ENCODE data around the gene RERE. TPM values are rescaled to one million over a fixed set of nuclear protein-coding genes. Genes with fewer than 3 reads are reported as not detected.
A peak's percentile ranks its signal among the peaks of the same experiment; 100 is the strongest.
"Not testable (repeated sequence)": the region's sequence is repeated elsewhere in the genome, so short reads cannot be mapped to it uniquely, and the experiment has no call there.

RERE gene
- total RNA-seq, 1 donor from 2014 or later: 50.7 TPM

DNA sequence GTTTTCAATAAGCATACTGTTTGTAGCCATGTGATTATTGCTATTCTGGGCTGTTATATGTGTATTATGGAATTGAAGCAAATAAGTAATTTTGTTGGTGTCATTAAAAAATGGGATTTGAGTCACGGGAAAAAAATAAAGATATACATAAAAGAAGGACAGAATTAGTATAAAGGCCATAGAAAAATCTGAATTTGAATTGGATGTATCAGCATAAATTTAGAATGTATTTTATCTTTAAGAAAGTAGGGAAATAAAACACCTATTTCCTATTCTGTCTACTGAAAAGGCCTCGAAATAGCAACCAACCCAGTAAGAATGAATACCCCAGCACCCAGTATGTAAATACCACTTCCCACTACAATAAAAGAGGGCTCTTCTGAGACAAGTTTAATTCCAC lies 313.6 kb downstream of the RERE start:
- DNase-seq: no peak

DNA sequence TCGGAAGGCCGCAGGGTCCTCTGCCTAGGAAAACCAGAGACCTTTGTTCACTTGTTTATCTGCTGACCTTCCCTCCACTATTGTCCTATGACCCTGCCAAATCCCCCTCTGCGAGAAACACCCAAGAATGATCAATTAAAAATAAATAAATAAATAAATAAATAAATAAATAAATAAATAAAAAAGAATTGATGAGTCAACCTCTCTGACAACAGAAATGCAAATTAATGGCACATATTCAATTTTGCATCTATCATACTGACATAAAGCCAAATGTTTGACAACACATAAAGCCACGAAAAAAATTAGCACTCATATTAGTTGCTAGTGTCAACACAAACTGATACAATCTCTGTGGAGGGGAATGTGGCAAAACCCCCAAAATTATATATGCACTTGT lies 314.5 kb downstream of the RERE start:
- DNase-seq: not testable (repeated sequence)

DNA sequence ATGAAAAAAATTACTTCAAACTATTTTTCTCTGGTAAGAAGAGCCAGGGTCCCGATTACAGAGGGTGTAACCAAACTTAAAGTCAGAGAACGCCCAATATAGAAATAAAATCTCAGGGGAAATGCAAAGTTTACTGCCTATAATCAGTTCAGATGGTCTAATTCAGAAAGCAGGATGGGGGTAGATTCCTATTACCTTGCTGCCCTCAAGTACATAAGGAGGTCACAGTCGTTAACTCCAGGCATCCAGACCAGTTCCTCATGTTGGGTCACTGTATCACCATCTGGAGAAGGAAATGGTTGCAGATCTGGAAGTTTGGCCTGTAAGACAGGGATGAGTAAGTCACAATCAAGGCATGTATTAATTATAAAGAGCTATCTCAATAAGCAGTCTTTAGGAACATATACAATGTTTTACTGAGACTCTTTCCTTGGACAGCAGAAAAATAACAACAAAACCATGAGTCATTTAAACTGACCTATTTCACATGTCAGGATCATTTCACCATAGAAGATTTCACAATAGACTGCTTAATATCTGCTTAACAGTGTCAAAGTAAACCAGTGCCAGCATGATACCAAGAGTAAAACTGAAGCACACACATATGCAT lies 320.1 kb downstream of the RERE start:
- DNase-seq: peak; percentile 12

DNA sequence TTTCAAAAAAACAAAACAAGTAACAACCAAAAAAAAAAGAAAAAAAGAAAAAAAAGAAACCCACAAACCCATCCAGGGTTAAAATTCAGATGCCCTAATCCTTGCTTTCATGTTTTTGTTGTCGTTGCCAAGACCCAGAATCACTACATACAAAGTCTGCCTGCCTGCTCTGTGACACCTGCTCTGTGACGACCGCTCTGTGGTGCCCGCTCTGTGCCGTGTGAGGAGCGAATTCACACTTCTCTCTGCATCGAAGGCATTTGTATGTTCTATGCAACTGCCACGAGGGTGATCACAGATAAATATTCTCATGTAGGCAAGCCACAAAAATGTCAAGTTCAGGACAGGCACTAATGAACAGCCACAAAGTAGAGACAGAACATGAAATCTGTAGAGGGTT lies 321.0 kb downstream of the RERE start:
- no peak for DNase-seq

DNA sequence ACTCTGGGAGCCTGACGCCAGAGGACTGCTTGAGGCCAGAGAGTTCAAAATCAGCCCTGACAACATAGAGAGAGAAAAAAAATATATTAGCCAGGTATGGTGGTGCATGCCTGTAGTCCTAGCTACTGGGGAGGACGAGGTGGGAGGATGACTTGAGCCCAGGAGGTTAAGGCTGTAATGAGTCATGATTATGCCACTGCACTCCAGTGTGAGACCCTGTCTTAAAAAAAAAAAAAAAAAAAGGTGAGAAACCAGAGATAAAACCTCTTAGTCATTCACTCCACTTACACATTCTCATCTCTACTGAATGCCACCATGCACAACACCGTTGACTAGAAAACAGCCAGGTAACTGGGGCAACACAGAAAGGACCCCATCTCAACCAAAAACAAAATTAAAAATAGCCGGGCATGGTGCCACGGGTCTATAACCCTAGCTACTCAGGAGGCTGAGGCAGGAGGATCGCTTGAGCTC lies 321.5 kb downstream of the RERE start:
- DNase-seq: no peak

DNA sequence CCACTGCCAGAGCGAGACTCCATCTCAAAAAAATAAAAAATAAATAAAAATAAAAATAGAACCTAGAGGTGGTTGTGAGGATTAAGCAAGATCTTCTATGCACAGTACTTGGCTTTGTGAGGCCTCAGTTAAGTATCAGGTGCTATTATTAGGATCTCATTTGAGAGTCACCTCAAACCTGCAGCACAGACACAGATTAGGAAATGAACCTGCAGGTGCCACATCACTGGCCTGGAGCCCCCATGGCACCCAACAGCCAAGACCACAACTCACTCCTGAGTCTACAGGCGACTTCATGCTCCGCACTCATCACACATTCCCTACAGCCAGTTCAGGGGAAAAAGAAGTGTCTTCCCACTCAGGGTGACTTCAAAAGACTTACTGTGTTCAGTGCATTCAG lies 322.8 kb downstream of the RERE start:
- no peak for DNase-seq

DNA sequence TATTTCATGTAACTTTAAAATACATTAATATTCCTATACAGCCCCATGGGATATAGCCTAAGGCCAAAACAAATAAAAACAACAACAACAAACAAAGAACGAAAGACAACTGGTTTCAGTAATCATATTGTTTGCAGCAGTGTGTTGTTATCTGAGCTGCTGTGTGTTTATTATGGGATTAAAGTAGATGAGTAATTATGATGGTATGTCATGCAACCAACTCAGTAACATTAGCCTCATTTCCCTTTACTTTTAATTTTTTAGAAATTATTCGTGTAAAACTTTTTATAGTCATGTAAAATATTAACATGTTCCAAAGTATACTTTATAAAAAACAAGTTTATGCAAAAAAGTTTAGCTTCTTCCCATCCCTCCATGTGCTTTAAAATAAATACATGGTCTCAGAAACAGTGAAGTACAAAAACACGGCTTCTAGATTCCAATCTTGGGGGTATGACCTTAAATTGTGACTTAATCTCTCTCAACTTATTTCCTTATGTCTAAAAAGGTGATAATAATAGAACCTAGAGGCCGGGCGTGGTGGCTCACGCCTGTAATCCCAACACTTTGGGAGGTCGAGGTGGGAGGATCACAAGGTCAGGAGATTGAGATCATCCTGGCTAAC lies 323.4 kb downstream of the RERE start:
- peak; percentile 14 for DNase-seq

DNA sequence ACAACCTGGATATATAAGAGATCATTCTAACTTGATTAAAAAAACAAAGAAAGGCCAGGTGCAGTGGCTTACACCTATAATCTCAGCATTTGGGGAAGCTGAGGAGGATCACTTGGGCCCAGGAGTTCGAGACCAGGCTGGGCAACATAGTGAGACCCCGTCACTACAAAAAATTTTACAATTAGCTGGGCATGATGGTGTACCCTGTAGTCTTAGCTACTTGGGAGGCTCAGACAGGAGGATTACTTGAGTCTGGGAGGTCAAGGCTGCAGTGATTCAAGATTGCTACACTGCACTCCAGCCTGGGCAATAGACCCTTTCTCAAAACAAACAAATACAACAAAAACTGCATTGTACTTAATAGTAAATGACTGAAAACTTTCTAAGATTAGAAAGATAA lies 330.2 kb downstream of the RERE start:
- DNase-seq: no peak

DNA sequence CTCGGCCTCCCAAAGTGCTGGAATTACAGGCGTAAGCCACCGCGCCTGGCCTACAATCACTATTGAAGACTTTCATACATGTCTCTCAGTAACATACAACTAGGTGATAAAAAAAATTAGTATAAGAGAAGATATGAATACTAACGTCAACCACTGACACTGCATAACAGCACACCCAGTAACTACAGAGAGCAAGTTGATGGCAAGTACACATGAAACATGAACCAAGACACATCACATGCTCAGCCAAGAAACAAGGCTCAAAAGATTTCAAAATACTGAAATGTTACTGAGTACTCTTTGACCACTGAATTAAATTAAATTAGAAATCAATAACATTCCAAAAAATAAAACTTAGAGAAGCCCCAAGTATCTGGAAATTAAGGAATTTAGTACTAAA lies 331.4 kb downstream of the RERE start:
- no peak for DNase-seq

DNA sequence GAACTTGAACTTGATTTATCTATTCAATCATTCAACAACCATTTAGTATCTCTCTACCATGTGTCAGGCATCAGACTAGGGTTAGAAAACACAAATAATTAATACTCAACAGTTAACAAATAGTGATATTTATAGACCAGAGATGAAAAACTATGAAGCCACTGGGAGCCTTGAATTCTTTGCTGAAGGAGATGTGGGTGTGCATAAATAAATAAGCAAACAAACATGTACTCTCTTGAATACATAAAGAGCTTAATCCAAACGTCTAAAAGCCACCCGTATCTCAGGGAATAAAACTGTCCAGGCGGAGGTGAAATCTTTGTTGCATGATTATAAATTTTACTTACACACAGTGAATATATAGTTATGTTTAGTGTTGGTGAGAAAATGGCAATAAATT lies 333.9 kb downstream of the RERE start:
- DNase-seq: no peak

DNA sequence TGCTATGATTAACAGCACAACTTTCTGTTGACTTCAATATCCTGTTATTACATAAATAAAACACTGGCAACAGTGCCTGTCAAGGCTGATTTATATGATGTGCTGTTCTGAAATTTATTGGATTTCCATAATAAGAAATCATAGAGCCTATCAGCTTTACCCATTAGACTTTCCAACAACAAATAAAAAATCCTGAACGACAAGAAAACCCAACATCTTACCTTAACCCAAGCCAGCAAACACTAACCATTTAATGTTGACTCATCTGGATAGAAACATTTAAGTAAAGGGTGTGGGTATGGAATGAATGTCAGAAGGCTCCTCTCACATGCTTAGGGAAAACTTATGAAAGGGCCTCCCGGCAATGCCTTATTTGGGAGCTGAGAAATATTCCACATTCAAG lies 334.5 kb downstream of the RERE start:
- DNase-seq: no peak

DNA sequence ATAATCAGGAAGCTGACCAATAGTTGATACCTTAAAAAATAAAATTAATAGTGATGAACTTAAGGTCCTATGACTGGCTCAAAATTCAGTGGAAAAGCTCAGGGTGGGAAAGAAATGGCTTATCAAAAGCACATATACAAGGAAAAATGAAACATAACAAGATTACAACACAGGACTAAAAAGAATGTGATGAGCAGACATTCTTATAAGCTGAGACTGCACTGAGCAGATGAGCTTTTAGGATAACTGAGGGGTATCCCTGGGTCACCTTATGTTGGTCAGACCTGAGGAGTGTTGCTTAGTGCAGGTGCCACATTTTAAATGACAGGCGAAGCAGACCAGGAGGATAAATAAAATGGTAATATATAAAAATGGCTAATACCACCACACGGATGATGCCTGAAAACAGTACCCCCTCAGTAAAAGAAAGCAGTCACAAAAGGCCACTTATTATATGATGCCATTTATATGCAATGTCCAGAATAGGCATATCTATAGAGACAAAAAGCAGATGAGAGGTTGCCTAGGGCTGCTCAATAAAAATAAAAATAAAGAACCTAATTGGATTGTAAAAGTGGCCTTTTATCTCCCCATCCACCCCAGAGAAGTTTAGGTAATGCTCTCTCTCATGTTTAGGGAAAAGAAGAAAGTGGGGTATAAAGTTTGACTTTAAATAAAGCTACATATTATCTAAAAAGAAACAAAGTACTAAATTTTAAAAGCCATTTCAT lies 335.6 kb downstream of the RERE start:
- DNase-seq: no peak

DNA sequence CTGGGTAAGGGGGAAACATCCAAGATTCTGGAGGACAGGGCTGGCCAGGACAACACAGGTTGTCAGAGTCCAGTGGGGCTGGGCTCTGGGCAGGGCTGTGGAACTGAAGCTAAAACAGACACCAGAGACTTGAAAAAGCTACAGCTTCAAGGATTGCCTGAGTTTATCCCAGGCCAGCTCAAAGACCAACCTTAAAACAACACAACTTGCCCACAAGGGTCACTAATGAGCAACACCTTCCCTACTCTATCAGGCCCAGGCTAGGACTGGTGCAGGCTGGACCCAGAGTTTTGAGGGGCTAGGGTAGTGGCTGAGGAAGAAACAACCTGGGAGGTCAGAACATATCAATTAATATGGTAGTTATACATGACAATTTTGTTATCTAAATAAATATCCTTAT lies 338.9 kb downstream of the RERE start:
- no peak for DNase-seq

DNA sequence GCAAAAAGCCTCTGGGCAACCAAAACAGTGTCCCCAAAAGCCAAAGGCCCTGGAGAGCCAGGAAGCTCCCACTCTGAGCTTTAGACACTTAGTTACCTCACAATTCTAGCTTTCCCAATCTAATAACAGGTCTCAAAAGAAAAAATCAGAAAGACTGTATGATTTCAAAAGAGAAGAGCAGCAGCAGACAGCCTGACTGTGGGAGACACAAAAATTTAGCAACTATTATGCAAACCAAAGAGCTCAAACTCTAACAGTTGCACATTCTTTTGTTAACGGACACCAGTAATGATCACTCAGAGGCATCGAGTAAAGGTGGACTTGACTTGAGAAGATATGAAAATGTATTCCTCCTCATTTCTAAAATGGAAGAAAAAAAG lies 339.5 kb downstream of the RERE start:
- no peak for DNase-seq

DNA sequence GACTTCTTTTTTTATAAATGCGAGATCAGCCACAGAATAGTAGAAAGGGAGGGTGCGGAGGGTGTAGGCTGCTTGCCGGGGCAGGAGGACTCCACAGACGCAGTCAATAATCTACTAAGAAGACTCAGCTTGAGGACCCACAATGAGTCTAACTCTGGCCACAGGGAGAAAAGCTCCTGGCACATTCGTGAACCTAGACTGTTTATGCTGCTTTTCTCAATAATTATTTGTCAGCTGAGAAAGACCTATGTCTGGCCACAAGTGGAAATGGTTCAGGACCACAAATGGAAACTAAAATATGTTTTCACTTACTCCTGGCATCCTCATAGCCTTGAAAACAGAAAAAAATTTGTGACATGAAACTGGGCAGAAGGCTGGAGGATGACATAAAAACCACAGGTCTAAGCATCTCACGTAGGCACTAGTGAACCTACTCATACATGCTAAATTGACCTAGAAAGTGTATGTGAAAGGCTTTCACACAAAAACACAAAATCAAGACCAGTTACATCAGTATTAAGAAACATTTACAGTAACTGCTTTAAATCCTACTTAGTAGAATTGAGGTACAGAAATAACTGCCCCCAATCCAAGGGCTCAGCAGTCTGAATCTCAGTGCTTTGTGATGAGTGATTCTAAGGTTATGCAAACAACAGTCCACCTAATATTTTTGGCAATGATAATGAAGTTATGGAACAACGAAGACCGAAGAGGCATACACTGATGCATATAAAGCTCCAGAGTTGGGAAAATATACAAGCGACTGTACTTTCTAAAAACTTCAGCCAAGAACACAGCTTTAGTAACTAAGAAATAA lies 340.1 kb downstream of the RERE start:
- no peak for DNase-seq

DNA sequence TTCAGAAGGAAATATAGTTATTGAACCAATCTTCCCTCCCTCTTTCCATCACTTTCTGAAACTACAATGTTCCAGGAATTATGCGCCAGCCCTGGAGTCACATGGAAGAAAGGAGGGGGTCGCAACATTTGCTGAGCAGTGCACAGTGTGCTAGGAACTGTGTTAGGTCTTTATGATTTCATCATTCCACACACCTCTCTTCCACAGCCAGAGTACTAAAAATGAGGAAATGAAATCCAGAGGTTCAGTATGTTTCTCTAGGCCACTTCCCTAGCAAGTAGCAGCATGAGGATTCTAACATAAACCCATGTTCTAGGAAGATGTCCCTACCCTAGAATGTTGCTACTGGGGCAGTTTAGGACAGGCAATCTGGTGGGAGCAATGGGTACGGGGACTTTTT lies 341.4 kb downstream of the RERE start:
- DNase-seq: no peak

DNA sequence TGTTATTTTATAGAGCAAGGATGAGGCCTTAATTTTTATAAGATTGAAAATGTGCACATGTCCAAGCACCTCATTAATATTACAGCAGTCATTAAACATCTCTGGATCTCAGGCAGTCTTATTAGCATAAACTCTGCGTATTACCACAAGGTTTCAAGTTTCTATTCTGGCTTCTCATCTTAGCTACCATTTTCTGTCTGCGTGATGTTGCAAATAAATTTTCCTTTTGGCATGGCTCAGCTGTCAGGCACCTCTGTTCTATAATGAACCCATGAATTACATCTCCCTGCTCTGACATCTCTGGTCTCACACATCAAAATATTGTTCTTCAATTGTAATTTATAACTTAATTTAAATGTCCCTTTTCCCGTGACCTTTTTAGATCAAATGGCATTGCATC lies 343.1 kb downstream of the RERE start:
- no peak for DNase-seq

DNA sequence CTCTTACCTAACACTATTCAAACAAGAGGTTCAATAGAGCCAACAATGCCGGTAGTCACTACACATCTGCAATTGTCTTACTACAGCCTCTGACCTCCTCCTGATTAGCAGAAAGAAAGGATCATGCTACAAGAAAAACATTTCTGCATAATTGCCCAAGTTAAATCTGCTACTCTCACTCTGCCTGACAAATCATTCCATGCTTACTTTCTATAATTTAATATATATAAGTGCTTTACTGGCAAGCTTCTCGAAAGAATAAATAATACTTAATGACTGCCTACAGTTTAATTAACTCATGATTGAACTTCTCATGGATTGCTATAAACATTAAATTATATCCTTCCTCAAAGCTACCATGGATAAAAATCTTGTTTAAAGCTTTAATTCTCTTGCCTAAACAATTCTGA lies 343.5 kb downstream of the RERE start:
- no peak for DNase-seq

DNA sequence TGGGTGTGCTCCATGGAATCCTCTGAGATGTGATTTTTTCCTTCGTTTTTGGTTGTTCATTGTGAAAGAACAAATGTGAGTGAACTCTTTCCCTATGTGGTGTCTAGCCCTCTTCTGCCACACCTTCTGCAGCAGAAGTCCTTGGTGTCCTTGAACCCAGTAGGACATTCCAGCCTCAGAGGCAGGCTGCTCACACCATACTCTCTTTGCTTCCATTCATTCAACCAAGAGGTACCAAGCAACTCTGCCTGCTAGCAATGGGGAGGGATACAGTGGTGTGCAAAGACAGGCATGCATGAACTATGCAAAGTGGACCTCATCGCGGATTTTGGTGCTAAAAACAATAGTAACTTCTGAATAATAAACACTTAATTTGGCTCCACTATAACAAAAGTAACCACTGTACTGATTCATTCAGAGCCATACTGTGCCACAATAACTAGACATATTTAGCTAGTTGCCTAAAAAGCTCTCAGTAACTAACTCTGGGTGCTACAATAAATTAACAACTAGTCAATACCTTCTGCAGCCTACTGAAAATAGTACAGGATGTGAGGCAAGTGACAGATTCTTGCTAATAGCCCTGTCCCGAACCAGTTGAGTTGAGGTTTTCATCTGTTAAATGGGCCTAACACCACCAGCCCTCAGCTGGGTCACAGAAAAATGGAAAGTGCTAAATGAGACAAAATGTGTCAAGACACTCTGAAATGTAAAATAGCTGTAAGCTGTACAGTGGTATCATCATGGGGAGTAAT lies 344.1 kb downstream of the RERE start:
- DNase-seq: no peak

DNA sequence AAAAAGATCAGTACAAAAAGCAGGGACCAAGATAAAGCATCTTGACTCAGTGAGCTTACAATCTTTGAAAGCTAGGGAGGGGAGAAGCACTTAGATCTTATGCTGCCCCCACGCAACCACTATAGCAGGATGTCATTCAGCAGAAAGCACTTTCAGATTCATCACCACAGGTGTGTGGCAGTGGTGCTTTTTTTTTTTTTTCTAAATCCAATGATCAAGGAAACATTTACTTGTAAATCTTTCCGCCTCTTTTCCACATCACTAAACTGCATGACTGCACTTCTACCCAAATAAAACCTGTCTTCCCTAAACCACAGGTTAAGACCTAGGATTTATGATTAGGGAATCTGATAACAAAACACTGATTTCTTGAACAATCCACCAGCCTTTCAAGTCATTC lies 344.8 kb downstream of the RERE start:
- DNase-seq: no peak

DNA sequence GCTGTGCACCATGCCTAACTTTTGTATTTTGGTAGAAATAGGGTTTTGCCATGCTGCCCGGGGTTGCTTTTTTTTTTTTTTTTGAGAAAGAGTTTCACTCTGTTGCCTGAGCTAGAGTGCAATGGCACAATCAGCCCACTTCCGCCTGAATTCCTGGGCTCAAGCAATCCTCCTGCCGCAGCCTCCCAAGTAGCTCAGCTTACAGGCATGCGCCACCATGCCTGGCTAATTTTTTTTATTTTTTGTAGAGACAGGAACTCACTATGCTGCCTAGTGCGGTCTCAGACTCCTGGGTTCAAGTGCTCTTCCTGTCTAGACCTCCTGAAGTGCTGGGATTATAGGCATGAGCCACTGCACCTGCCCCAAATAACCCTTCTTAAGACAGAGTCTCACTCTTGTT lies 346.0 kb downstream of the RERE start:
- DNase-seq: no peak

DNA sequence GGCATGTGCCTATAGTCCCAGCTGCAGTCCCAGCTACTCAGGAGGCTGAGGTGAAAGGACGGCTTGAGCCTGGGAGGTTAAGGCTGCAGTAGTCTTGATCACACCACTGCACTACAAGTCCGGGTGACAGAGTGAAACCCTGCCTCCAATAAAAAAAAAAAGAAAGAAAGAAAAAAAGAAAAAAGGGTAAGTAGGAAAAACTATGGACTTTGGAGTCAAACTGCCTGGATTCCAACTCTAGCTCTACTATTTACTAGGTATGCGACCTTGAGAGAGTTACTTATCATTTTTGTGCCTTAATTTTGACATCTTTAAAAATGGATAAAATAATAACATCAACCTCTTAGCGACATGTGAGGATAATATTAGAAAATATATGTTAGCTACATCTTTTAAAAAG lies 348.7 kb downstream of the RERE start:
- DNase-seq: no peak

DNA sequence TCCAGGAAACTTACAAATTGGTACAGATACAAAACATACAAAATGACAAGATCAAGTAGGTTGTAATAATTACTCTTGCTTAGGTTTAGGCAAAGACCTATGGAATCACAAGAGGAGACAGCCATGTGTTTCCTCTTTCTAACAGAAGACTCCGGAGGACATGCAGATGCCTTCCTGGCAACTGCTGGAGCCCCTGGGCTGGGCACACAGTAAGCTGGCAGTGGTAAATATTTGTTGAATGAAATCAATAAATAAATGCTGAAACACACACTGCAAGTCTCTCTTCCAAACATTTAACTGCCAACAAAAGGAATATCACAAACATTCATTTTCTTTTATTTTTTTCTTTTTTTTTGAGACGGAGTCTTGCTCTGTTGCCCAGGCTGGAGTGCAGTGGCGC lies 350.1 kb downstream of the RERE start:
- DNase-seq: no peak
